Heart right ventricle (tissue), 16 donors: ENCODE results near the gene CTNNAL1. TPM values are rescaled to one million over a fixed set of nuclear protein-coding genes. Genes with fewer than 3 reads are reported as not detected.

Experiments used
- ATAC-seq, 8 donors: fragments of 200-7000 bp; cut with Tn5 transposase; one replicate each; pipeline ENCODE4 v1.9.1; 2020; ENCODE audit warnings: mild to moderate bottlenecking in 8 of 8, moderate library complexity in 8 of 8, moderate number of reproducible peaks in 1 of 8
- DNase-seq, 2 donors: peaks; one replicate each; pipeline ENCODE4 v3.0.0-alpha.2; 2020
- H3K27ac ChIP-seq, 10 donors: fragments of 200-600 bp; sonication (generic) in 2 of 10; one replicate each; pipeline versions ENCODE4 v1.5.0 to v1.8.0; 2020 to 2022; ENCODE audit warnings: mild to moderate bottlenecking in 3 of 10
- H3K27me3 ChIP-seq, 7 donors: fragments of 200-600 bp; one replicate each; pipeline ENCODE4 v1.8.0; 2021 to 2022; ENCODE audit warnings: mild to moderate bottlenecking in 2 of 7
- H3K36me3 ChIP-seq, 9 donors: fragments of 200-600 bp; sonication (generic) in 1 of 9; one replicate each; pipeline versions ENCODE4 v1.5.0 to v1.8.0; 2020 to 2022; ENCODE audit warnings: mild to moderate bottlenecking in 2 of 9
- H3K4me1 ChIP-seq, 9 donors: fragments of 200-600 bp; sonication (generic) in 1 of 9; one replicate each; pipeline versions ENCODE4 v1.5.0 to v1.8.0; 2020 to 2022; ENCODE audit warnings: mild to moderate bottlenecking in 4 of 9
- H3K4me3 ChIP-seq, 10 donors: fragments of 200-600 bp; sonication (generic) in 2 of 10; one replicate each; pipeline versions ENCODE4 v1.5.0 to v1.8.0; 2020 to 2022; ENCODE audit warnings: mild to moderate bottlenecking in 7 of 10, moderate library complexity in 2 of 10
- H3K9me3 ChIP-seq, 11 donors: fragments of 200-600 bp in 10 of 11; sonication (generic) in 2 of 11; one replicate each; pipeline versions ENCODE4 v1.5.0 to v1.8.0; 2013 to 2022; ENCODE audit warnings: mild to moderate bottlenecking in 2 of 11, control low read depth in 1 of 11, moderate library complexity in 1 of 11
- WGBS, 2 donors: extraction: QIAGEN DNeasy Blood & Tissue Kit; methylation state at CpG; one replicate each; pipeline ENCODE4 v1.1.7; 2013; ENCODE audit warnings: inconsistent platforms in 1 of 2; 5-methylcytosine and 5-hydroxymethylcytosine counted together
- intact Hi-C, 10 donors: fragments of 100-400 bp; cut with DNase I; formaldehyde crosslinking; loops; one replicate each; pipeline versions ENCODE4 v1.11.1 to v1.14.2; 2022
- polyA plus RNA-seq, 2 donors: library from polyadenylated mRNA; stranded (reverse); fragments of 200-250 nt; gene quantifications; one replicate each; pipeline ENCODE4 v1.2.3, GENCODE V29; 2013
- total RNA-seq, 10 donors: library from RNA; stranded (reverse); fragmentation: NEBNext Ultra II Directional in 3 of 10; extraction: Animal tissue kit (Norgen Biotek cat#: 25700) in 3 of 10; gene quantifications; one replicate each; pipeline versions ENCODE4 v1.2.1 to v1.2.4, GENCODE V29; 2021 to 2023
- TF ChIP-seq, protein P1 (sequence below), 9 donors: fragments of 200-600 bp; sonication (generic) in 2 of 9; IDR thresholded peaks; one replicate each; pipeline versions ENCODE4 v1.5.0 to v1.8.0; 2021 to 2022; ENCODE audit warnings: antibody characterized with exemption in 9 of 9, mild to moderate bottlenecking in 5 of 9, moderate library complexity in 1 of 9
- donor health status: Arrhythmogenic right ventricular cardiomyopathy.
- donor health status: ischemic (EF 13 %, LVEDD 7.1; RV severe dilation, severe dysfunction).
- donor health status: healthy with polysubstance abuse.
- donor health status: DM: no; HTN: yes; CAD: no.
- donor health status: DM: no; HTN: no; CAD: no.
- donor health status: ischemic (EF 25% LVEDD 6.9; RV normal size, moderate dysfunction).
- donor health status: ischemic (EF 25% LVEDD 5.7; RV mildly dilated, moderate dysfunction).
- donor health status: healthy.
- donor health status: DM: yes; HTN: yes; CAD: no.
- donor health status: Ischemic cardiomyopathy.
- donor health status: ischemic (EF 35%, LVEDD 5.7; RV mildly dilated, moderate dysfunction).
- donor health status: nonischemic (EF 11% LVEDD 7.7; RV severe dilation, severe dysfunction).
- donor health status: DM: yes; HTN: yes; CAD: no.
- donor health status: PGD.
- donor health status: ischemic (EF 29% LVEDD 5.4; RV normal size, mild dysfunction).
- donor health status: nonischemic (EF 23%, LVEDD 6.1; RV moderate dilation, normal function).

CTNNAL1 gene
- total and polyA plus RNA-seq, 12 donors = 42.7 to 115 (median 63.2) TPM

DNA sequence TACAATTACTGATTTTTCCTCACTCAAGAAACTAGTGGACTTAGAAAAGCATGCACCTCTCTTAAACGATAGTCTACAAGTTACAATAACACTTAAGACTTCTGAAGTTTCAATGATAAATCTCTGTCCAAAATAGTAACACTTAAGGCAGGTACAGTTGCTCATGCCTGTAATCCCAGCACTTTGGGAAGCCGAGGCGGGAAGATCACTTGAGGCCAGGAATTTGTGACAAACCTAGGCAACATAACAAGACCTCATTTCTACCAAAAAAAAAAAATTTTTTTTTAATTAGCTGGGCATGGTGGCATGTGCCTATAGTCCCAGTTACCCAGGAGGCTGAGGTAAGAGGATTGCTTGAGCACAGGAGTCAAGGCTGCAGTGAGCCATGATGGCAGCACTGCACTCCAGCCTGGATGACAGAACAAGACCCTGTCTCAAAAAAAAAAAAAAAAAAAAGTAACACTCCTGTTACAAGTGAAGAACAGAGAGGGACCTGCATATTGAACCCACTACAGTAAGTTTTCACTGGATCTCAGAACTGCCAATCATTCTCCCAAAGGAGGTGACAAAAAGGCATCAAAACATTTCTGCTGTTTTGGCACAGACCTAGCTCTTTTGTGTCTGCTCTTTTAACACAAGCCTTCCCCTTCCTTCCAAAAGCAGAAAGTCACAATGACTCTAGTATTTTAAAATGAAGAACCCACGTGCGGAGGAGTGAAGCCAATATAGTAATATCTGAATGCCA is 75.6 kb downstream of the CTNNAL1 start:
- Histone ChIP-seq H3K27ac (no peak overlapping the region), H3K9me3 (no peaks in the 10 kb centered on the region), H3K4me3 (no peak overlapping the region), H3K4me1 (peaks cover 5 to 24% (median 20%) of the 10 kb centered on the region in 9 donors), H3K27me3 (no peaks in the 10 kb centered on the region), H3K36me3 (peaks cover 0 to 61% (median 14%) of the 10 kb centered on the region in 9 donors)
- WGBS, 2 donors = 69% methylated on average over 5 of the region's 5 CpGs
- ATAC-seq (no peak), DNase-seq (no peak)
- TF ChIP-seq, protein P1, sequence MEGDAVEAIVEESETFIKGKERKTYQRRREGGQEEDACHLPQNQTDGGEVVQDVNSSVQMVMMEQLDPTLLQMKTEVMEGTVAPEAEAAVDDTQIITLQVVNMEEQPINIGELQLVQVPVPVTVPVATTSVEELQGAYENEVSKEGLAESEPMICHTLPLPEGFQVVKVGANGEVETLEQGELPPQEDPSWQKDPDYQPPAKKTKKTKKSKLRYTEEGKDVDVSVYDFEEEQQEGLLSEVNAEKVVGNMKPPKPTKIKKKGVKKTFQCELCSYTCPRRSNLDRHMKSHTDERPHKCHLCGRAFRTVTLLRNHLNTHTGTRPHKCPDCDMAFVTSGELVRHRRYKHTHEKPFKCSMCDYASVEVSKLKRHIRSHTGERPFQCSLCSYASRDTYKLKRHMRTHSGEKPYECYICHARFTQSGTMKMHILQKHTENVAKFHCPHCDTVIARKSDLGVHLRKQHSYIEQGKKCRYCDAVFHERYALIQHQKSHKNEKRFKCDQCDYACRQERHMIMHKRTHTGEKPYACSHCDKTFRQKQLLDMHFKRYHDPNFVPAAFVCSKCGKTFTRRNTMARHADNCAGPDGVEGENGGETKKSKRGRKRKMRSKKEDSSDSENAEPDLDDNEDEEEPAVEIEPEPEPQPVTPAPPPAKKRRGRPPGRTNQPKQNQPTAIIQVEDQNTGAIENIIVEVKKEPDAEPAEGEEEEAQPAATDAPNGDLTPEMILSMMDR (IDR thresholded peaks at IDR 0.05) = no peak
- intact Hi-C loops = no loop called here

DNA sequence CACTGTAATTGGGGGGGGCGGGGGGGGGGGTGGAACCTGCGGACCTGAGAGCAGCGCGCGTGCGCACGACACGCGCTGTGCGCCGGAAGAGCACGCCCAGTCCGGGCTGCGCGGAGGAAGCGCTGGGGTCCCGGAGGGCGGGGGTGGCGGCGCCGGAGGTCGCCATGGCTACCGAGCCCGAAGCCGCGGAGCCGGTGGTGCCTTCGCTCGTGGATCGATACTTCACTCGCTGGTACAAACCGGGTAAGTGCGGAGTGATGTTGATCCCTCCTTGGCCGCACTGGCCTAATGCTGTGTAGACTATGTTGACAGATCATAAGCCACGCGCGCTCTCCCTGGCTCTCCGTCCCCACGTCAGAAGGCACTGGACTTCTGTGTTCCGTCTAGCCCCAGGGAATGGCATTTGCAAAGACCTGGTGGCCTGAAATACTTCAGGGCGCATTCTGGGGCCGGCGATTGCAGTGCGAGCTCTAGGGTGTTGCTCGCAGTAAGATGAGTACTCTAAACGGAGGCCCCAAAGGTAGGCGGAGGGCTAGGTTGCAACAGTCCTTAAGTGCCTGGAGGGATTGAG is 78.9 kb downstream of the CTNNAL1 start, which contains the start of gene ABITRAM:
TSS of gene ABITRAM (plus strand) at position 78 of the 571 bp plus-strand sequence. CDS start at position 165, 87 bp downstream.
- Histone ChIP-seq H3K9me3 (no peaks in the 10 kb centered on the region), H3K27ac (peak within 1 kb of the TSS; percentile 83 to 94 (median 92)), H3K27me3 (no peaks in the 10 kb centered on the region), H3K36me3 (peaks cover 0 to 44% (median 6%) of the 10 kb centered on the region in 9 donors), H3K4me1 (peaks cover 5 to 33% (median 26%) of the 10 kb centered on the region in 9 donors), H3K4me3 (peak within 1 kb of the TSS; percentile 71 to 100 (median 86))
- intact Hi-C loops = loop anchor here in 2 of 10 donors (5.0 kb wide), 1 partner anchor 78 kb away; the partner anchor contains the start of gene CTNNAL1 (in 2 of the 2)
- ATAC-seq (peak; percentile 93 to 96 (median 95)), DNase-seq (peak; percentile 53 to 79)
- TF ChIP-seq, protein P1 (IDR thresholded peaks at IDR 0.05) = no peak
- WGBS, 2 donors = 0 to 1% methylated on average over 47 of the region's 47 CpGs

DNA sequence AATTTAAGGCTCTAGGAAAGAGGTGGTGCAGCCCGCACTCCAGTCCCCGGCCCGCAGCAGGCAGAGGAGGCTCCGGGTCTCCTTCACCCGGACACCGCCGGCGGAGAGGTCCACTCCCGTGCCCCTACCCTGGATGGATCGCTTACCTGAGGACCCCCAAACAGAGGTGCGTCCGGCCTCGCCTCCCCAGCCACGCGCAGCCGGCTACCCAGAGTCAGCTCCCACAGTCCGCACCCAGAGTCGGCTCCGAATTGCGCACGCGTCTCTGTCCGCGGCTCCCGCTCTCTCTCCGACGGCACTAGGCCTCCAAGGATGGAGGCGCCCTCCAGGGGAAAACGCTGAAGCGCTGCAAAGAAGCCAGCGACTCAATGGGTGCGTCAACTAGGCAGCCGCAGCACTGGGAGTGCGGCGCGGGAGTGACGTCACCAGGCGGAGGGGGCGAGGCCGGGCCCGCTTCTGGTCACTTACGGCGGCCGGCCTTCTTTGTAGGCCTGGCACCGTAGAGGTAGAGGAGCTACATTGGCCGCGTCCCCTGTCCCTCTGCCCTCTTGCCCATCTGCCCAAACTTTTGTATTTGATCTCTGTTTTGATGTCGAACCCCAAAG is 79.5 kb downstream of the CTNNAL1 start, which contains the start of gene ELP1:
TSS of gene ELP1 (minus strand) at position 407 of the 605 bp plus-strand sequence. CDS start 2,978 bp downstream, outside the sequence.
- no peaks in the 10 kb centered on the region for H3K9me3 ChIP-seq
- H3K4me1 ChIP-seq = peaks cover 5 to 33% (median 26%) of the 10 kb centered on the region in 9 donors
- peak; percentile 92 to 97 (median 95) for ATAC-seq
- intact Hi-C loops = loop anchor here in 2 of 10 donors (5.0 kb wide), 1 partner anchor 78 kb away; the partner anchor contains the start of gene CTNNAL1 (in 2 of the 2)
- peak; percentile 94 for DNase-seq
- peak within 1 kb of the TSS; percentile 71 to 100 (median 86) for H3K4me3 ChIP-seq
- H3K36me3 ChIP-seq = peaks cover 0 to 44% (median 6%) of the 10 kb centered on the region in 9 donors
- 0 to 1% methylated on average over 48 of the region's 48 CpGs for WGBS, 2 donors
- H3K27me3 ChIP-seq = no peaks in the 10 kb centered on the region
- TF ChIP-seq, protein P1 (IDR thresholded peaks at IDR 0.05) = peak in 4 of 9 donors; percentile 32 to 55 (median 42)
- peak within 1 kb of the TSS; percentile 83 to 94 (median 92) for H3K27ac ChIP-seq
